ENCODE data around the gene IPO9.

The IPO9 gene

GRCh38 chr1:201907621-201908020 lies 78.7 kb downstream of the IPO9 start:
- DNase-seq, result no peak

- DNase-seq, result no peak
These were observed 83.0 kb downstream of the IPO9 start for GRCh38 chr1:201911826-201912571.

- DNase-seq, result peak; percentile 60
These were observed 83.9 kb downstream of the IPO9 start for GRCh38 chr1:201912832-201913231.

GRCh38 chr1:201914456-201915235 lies 85.7 kb downstream of the IPO9 start:
- DNase-seq, result peak; percentile 84

GRCh38 chr1:201916649-201917249 lies 87.8 kb downstream of the IPO9 start:
- DNase-seq, result peak; percentile 89

GRCh38 chr1:201917362-201918033 lies 88.5 kb downstream of the IPO9 start:
- DNase-seq, result peak; percentile 79

GRCh38 chr1:201918343-201918742 lies 89.4 kb downstream of the IPO9 start:
- DNase-seq, result no peak

- no peak for DNase-seq
These were observed 93.1 kb downstream of the IPO9 start for GRCh38 chr1:201921952-201922558.

GRCh38 chr1:201925301-201925567 lies 96.3 kb downstream of the IPO9 start:
- DNase-seq, result no peak

GRCh38 chr1:201925981-201926645 lies 97.2 kb downstream of the IPO9 start:
- no peak for DNase-seq

- no peak for DNase-seq
These were observed 99.3 kb downstream of the IPO9 start for GRCh38 chr1:201928266-201928665.

- DNase-seq, result no peak
These were observed 101.2 kb downstream of the IPO9 start for GRCh38 chr1:201930137-201930536.

GRCh38 chr1:201930803-201931202 lies 101.8 kb downstream of the IPO9 start:
- no peak for DNase-seq
